ENCODE measurements around the gene PDZD7. TPM values are rescaled to one million over a fixed set of nuclear protein-coding genes. Genes with fewer than 3 reads are reported as not detected.
A peak's percentile ranks its signal among the peaks of the same experiment; 100 is the strongest.

The PDZD7 gene
- total and polyA plus RNA-seq, 12 donors = 0.13 to 0.66 (median 0.22) TPM; not detected in 1

DNA sequence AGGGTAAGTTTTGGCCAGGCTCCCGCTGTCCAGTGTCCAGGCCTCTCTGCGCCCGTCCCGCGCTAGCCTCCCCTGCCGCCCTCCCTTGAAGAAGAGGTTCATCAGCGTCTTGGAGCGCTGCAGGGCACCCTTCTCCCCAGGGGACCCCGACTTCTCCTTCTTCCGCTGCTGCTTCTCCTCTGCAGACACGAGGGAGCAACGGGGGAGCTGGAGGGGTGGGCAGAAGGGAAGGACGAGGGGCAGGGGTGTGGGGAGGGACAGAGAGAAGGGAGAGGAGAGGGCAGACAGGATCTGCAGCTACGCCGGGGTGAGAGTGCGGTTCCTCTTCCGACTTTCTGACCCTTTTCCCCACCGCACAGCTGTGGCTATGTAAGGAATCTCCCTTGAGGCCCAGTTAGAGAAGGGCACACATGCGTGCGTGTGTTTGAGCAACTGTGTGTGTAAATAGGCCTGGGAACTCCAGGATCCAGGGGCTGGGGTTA, 12.8 kb downstream of the PDZD7 start:
- Histone ChIP-seq H3K27me3 (peaks cover 0 to 29% (median 24%) of the 10 kb centered on the region in 7 donors), H3K27ac (peak overlapping the region in 3 of 10 donors; percentile 19 to 52 (median 34)), H3K36me3 (no peaks in the 10 kb centered on the region), H3K4me3 (no peak overlapping the region), H3K9me3 (no peaks in the 10 kb centered on the region), H3K4me1 (peaks cover 2 to 31% (median 15%) of the 10 kb centered on the region in 9 donors)
- WGBS, 2 donors = 45 to 57% methylated on average over 20 of the region's 20 CpGs
- peak in 3 of 8 donors; percentile 4 to 27 (median 10) for ATAC-seq
- intact Hi-C loops (cut with DNase I) = no loop called here
- TF ChIP-seq, protein P1, sequence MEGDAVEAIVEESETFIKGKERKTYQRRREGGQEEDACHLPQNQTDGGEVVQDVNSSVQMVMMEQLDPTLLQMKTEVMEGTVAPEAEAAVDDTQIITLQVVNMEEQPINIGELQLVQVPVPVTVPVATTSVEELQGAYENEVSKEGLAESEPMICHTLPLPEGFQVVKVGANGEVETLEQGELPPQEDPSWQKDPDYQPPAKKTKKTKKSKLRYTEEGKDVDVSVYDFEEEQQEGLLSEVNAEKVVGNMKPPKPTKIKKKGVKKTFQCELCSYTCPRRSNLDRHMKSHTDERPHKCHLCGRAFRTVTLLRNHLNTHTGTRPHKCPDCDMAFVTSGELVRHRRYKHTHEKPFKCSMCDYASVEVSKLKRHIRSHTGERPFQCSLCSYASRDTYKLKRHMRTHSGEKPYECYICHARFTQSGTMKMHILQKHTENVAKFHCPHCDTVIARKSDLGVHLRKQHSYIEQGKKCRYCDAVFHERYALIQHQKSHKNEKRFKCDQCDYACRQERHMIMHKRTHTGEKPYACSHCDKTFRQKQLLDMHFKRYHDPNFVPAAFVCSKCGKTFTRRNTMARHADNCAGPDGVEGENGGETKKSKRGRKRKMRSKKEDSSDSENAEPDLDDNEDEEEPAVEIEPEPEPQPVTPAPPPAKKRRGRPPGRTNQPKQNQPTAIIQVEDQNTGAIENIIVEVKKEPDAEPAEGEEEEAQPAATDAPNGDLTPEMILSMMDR (IDR thresholded peaks at IDR 0.05) = no peak
- DNase-seq = no peak

DNA sequence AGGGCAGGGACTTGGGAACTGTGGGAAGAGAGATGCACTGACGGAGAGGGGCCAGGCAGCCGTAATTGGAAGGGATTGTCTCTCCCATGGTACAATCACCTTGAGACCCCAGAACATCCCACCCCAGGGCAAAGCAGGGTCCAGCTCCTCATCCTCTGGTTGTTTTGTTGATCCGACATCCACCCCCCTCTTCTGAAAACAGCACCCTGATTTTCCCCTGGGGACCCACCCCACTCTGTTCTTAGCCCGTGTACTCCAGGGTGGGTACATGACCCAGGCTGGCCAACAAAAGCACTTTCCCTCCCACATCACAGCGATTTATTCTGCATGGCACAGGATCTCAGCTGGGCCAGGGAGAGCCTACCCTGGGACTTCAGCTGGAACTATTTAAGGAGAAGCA, 14.1 kb downstream of the PDZD7 start:
- 63 to 68% methylated on average over 5 of the region's 5 CpGs for WGBS, 2 donors
- H3K4me3 ChIP-seq = no peak overlapping the region
- no peaks in the 10 kb centered on the region for H3K36me3 ChIP-seq
- DNase-seq (no peak), ATAC-seq (no peak)
- H3K27ac ChIP-seq = no peak overlapping the region
- peaks cover 7 to 43% (median 26%) of the 10 kb centered on the region in 9 donors for H3K4me1 ChIP-seq
- H3K9me3 ChIP-seq = no peaks in the 10 kb centered on the region
- peaks cover 0 to 29% (median 24%) of the 10 kb centered on the region in 7 donors for H3K27me3 ChIP-seq
- intact Hi-C loops (cut with DNase I) = no loop called here
- TF ChIP-seq, protein P1 (IDR thresholded peaks at IDR 0.05) = no peak

DNA sequence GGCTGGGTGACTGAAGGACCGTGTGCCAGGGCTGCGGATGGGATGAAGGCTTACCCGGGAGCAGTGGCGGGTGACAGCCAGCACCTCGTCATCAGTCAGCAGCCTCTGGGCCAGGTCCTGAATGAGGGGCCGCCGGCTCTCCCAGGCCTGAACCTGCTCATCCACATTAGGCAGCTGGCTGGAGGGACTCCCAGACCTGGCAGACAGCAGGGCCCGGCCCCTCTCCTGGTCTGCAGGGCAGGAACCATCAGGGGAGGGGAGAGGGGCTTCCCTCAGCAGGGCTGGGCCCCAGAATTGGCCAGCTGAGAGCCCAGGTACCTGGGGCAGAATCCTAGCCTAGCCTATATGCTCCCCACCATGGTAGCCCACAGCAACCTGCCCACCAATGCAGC, 15.4 kb downstream of the PDZD7 start:
- 76 to 78% methylated on average over 7 to 8 of the region's 8 CpGs for WGBS, 2 donors
- DNase-seq = no peak
- no peaks in the 10 kb centered on the region for H3K9me3 ChIP-seq
- ATAC-seq = no peak
- H3K36me3 ChIP-seq = no peaks in the 10 kb centered on the region
- no peak overlapping the region for H3K4me3 ChIP-seq
- H3K27me3 ChIP-seq = peaks cover 0 to 29% (median 24%) of the 10 kb centered on the region in 7 donors
- intact Hi-C loops (cut with DNase I) = loop anchor here in 2 of 10 donors (2.0 kb wide), 1 partner anchor 21 kb away; no protein-coding TSS in a partner anchor
- TF ChIP-seq, protein P1 (IDR thresholded peaks at IDR 0.05) = no peak
- peaks cover 7 to 47% (median 26%) of the 10 kb centered on the region in 9 donors for H3K4me1 ChIP-seq
- H3K27ac ChIP-seq = no peak overlapping the region

DNA sequence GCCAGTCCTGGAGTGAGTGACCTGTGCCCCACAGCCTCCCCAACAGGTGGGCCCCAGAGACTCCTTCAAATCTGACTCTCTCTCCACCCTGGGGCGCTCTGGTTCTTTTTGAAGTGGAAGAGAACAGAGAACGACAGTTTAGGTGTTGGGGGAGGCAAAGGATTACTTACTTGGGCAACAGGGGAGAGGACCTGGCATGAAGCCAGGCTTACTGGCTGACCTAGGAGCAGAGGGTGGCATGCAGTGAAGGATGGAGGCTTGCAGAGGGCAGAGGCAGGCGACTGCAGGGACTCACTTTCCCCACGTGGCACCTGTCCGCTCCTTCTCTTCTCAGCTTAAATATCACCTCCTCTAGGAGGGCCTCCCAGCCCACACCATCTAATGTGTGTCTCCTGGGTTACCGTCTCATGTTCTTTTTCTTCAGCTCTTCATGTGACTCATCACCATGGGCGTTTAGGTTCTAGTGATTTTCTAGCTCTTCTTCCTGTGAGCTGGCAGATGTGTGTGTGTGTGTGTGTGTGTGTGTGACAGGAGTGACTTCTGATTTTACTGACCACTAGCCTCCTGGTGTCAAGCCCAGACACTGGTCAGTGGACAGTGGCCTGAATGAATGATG, 15.9 kb downstream of the PDZD7 start:
- Histone ChIP-seq H3K9me3 (no peaks in the 10 kb centered on the region), H3K27me3 (peaks cover 0 to 29% (median 24%) of the 10 kb centered on the region in 7 donors), H3K27ac (no peak overlapping the region), H3K4me3 (no peak overlapping the region), H3K36me3 (no peaks in the 10 kb centered on the region), H3K4me1 (peaks cover 7 to 47% (median 26%) of the 10 kb centered on the region in 9 donors)
- DNase-seq (no peak), ATAC-seq (no peak)
- WGBS, 2 donors = 49 to 55% methylated on average over 6 to 7 of the region's 7 CpGs
- TF ChIP-seq, protein P1 (IDR thresholded peaks at IDR 0.05) = no peak
- intact Hi-C loops (cut with DNase I) = loop anchor here in 5 of 10 donors (1.0 to 2.0 kb wide), 3 partner anchors 20 to 47 kb away; no protein-coding TSS in a partner anchor

Data from heart right ventricle (tissue), 16 donors.